GM12892 (cell line): ENCODE data around the gene CLDN24.

ENCODE experiments used
- DNase-seq: peaks from one replicate; pipeline ENCODE4 v3.0.0; 2011; ENCODE audit not compliant: insufficient read length
- FAIRE-seq: peaks from 2 replicates; lab custom pipeline; 2011; peaks lifted over from hg19 to GRCh38; lab: Jason Lieb, UNC
- POLR2A ChIP-seq: IDR thresholded peaks from 2 replicates; pipeline ENCODE4 v1.6.1; 2011; ENCODE audit warnings: low read depth, low read length, control low read depth
- POLR2AphosphoS5 ChIP-seq: IDR thresholded peaks from 2 replicates; pipeline ENCODE4 v1.6.1; 2011; ENCODE audit warnings: low read depth, low read length, control low read depth
- TAF1 ChIP-seq: IDR thresholded peaks from 2 replicates; pipeline ENCODE4 v1.6.1; 2011; ENCODE audit warnings: low read depth, mild to moderate bottlenecking, control low read depth, low read length, borderline replicate concordance

Gene CLDN24

GRCh38 chr4:183318656-183319055 lies 3.6 kb downstream of the CLDN24 start:
- TF ChIP-seq TAF1 (no peak), POLR2A (no peak), POLR2AphosphoS5 (no peak)
- FAIRE-seq (no peak), DNase-seq (no peak)

DNA sequence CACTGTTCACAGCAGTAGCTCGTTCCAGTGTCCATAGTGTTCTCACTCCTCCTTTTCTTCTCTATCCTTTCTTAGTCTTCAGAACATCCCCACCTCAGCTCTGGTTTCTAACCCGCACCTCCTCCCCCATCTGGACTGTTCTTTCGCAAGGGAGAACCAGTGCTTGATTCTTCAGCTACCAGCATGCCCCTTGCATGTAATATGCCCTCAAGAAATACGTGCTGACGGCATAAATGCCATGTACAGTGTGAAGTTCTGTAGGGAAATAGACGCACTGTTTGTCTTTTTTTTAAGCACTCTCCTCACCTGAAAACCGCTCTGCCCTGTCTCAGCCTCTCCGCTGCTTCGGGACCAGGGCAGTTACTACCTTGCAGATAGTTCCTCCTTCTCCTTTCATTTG lies 7.4 kb downstream of the CLDN24 start:
- no peak for DNase-seq
- TF ChIP-seq POLR2A (no peak), TAF1 (no peak), POLR2AphosphoS5 (no peak)
- FAIRE-seq: no peak

DNA sequence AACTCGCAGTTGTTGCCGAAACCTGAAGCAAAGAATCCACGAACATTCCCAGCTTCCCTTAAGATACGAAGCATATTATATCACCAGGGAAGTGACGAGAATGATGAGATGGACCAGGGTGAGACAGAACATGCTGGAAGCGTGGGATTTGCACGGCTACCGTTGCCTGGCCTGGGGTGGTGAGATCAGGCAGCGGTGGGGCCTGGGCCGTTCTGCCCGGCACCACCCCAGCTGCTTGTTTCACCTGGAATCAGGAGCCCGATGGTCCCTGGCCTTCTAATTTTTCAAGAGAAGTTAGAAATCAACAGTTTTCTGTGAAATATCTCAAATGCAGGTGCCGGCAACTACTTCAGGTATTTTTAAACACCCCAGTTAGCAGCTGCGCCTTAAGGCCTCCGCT lies 7.9 kb downstream of the CLDN24 start:
- FAIRE-seq (no peak), DNase-seq (no peak)
- no peak for TF ChIP-seq TAF1
- TF ChIP-seq POLR2A: no peak
- no peak for TF ChIP-seq POLR2AphosphoS5

- DNase-seq: no peak
- TF ChIP-seq POLR2AphosphoS5 (no peak), POLR2A (no peak), TAF1 (no peak)
These were observed 9.4 kb downstream of the CLDN24 start for GRCh38 chr4:183312841-183313240.

GRCh38 chr4:183306811-183307210 lies 15.4 kb downstream of the CLDN24 start:
- TF ChIP-seq POLR2A (no peak), TAF1 (no peak), POLR2AphosphoS5 (no peak)
- FAIRE-seq: no peak
- no peak for DNase-seq

More at GRCh38 chr4:183312841-183313240, 9.4 kb downstream of the CLDN24 start:
- FAIRE-seq: no peak

DNA sequence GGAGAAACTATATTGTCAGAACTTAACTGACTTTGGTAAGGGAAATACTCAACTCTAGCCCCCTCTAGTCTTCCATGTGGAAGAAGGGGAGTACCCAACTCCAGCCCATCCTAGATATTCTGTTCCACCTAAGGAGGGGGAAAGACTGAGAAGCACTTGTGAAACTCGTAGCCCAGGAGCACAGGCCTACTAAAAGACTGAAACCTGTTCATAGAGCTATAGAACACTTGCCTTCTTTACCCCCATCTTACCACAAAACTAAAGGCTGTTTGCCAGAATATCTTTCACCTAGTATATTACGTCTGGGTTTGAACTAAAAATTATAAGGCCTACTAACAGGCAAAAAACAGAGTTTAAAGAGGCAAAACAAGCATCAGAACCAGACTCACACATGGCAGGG lies 17.7 kb downstream of the CLDN24 start:
- TF ChIP-seq TAF1 (no peak), POLR2AphosphoS5 (no peak), POLR2A (no peak)
- DNase-seq: no peak
- no peak for FAIRE-seq

DNA sequence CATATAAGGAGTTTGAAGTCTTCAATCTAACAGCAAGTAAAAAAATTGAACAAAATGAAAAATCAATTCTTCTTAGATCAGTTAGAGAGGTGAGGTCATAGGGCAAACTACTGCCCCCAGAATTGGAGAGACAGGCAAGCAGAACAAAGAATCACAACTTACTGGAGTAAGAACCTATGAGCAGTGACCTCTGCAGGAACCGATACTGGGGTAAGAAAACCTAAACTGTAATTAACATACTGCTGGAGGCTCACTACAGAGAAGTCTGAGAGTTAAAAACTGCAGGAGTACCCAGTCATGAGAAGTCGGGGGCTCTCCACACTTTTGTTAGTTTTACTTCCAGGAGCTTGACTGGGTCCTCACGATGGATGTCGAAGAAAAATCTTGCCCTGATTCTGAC lies 18.2 kb downstream of the CLDN24 start:
- FAIRE-seq (no peak), DNase-seq (no peak)
- TF ChIP-seq TAF1 (no peak), POLR2A (no peak), POLR2AphosphoS5 (no peak)

DNA sequence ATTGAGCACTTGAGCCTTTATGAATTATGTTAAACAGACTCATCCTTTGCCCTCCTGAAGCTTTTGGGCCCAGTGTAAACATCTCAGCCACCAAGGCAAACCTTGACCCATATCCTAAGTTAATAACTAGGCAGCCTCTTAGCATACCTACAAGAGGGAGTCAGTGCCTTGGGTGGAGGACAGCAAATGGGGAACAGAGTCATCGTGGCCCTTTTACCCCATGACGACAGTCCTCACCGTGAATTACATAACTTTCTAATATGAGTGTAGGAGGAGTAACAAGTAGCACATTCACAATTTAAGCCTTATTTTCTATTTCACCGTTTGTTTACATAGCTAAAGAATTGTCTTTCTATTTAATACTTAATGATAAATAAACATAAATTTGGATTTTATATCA lies 18.9 kb downstream of the CLDN24 start:
- TF ChIP-seq TAF1: no peak
- no peak for TF ChIP-seq POLR2AphosphoS5
- no peak for TF ChIP-seq POLR2A
- FAIRE-seq (no peak), DNase-seq (no peak)

GRCh38 chr4:183300655-183301054 lies 21.6 kb downstream of the CLDN24 start:
- FAIRE-seq (no peak), DNase-seq (no peak)
- no peak for TF ChIP-seq POLR2A
- TF ChIP-seq POLR2AphosphoS5: no peak
- no peak for TF ChIP-seq TAF1

DNA sequence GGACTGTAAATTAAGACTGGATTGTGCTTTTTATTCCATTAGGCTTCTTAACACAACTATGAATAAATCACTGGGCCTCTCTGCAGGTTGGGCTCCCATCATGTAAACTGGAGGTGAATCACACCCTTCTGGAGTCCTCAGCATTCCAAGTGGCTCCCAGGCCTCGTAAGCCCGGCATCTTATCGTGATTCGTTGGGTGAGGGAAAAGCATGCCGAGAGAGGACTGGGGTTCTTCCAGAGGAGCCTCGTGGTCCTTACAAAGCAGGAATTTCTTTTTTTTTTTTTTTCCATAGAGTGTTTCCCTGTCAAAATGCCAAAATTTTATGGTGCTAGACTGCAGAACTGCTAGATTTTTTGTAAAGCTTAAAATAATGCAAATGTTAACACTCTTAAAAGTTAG lies 22.2 kb downstream of the CLDN24 start:
- FAIRE-seq: no peak
- TF ChIP-seq POLR2AphosphoS5 (no peak), TAF1 (no peak), POLR2A (no peak)
- DNase-seq: no peak

GRCh38 chr4:183299464-183299863 lies 22.8 kb downstream of the CLDN24 start:
- TF ChIP-seq TAF1: no peak
- TF ChIP-seq POLR2A: no peak
- no peak for TF ChIP-seq POLR2AphosphoS5
- FAIRE-seq (no peak), DNase-seq (no peak)

DNA sequence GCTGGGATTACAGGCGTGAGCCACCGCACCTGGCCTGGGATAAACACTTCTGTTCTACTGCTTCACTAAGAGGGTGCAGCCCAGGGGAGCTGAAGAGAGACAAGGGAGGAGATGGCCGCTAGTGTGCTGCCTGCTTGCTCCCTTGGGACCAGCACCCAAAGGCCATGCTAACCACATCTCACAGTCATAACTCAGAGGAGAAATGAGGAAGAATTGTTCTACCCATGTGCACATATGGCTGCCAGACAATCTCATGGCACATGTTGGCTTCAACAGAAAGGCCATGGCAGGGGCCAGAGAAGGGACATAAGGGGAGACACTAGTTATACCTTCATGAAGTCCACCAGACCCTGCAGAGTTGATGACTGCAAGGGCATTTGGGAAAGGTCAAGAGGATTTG lies 24.6 kb downstream of the CLDN24 start:
- FAIRE-seq: no peak
- no peak for DNase-seq
- TF ChIP-seq POLR2A (no peak), POLR2AphosphoS5 (no peak), TAF1 (no peak)

DNA sequence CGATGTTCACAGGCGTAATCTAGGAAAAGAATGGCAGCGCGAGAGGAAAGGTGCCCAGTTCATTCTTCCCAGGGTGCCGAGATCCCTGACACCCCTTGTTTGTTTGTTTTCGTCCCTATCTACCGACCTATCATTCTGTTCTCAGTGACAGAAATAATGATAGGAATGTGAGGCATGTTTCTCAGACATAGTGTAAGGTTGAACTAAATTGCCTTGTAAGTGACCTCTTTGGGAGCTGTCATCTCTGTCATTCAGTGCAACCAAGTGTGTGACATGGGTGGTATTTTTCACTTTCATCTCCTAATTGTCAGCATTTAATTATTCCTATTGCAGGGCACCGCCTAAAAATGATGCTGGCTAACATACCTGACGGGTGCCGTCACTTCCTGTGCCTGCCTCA lies 26.5 kb downstream of the CLDN24 start:
- FAIRE-seq (no peak), DNase-seq (no peak)
- no peak for TF ChIP-seq POLR2AphosphoS5
- no peak for TF ChIP-seq TAF1
- TF ChIP-seq POLR2A: no peak

DNA sequence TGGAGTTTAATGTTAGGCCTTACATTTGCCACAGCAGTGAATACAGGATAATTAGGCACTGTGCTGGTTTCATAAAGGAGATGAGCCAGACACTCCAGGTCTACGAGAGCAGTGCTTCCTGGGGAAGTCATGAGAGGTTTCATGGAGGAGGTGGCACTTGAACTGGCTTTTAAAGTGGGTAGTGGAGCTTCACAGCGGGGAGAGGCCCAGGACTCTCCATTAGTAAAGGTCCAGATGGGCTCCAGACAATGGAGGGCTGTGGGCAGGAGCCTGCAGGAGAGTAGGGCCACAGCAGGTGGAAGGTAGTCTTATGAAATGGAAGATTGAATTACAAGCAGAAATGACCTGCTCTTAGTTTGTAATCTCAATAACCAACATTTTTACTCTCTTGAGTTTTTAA lies 31.2 kb downstream of the CLDN24 start:
- no peak for DNase-seq
- TF ChIP-seq POLR2A (no peak), POLR2AphosphoS5 (no peak), TAF1 (no peak)
- FAIRE-seq: no peak
